NCI-H2081 (cell line): ENCODE results near the gene CORT.

Experiments used
- DNase-seq, 2 experiments: peaks; one replicate each; lab custom pipeline; 2025; lab: John Stamatoyannopoulos, UW

The CORT gene

GRCh38 chr1:10474613-10475507 lies 25.0 kb downstream of the CORT start, which contains the start of gene PEX14:
Gene PEX14 (plus strand): TSS chr1:10474950. CDS start chr1:10474967, 17 bp downstream.
- DNase-seq = peak; percentile 87 to 94

- DNase-seq = no peak
Measured at GRCh38 chr1:10475510-10475909, 25.7 kb downstream of the CORT start.

GRCh38 chr1:10479296-10479695 lies 29.5 kb downstream of the CORT start:
- no peak for DNase-seq

GRCh38 chr1:10480614-10481013 lies 30.8 kb downstream of the CORT start:
- DNase-seq = no peak

GRCh38 chr1:10484521-10484920 lies 34.7 kb downstream of the CORT start:
- no peak for DNase-seq

- peak in 1 of 2 experiments; percentile 53 for DNase-seq
Measured at GRCh38 chr1:10489291-10490055, 39.6 kb downstream of the CORT start.

GRCh38 chr1:10490286-10490970 lies 40.6 kb downstream of the CORT start:
- no peak for DNase-seq

- no peak for DNase-seq
Measured at GRCh38 chr1:10494418-10494753, 44.6 kb downstream of the CORT start.

- peak; percentile 70 to 77 for DNase-seq
Measured at GRCh38 chr1:10494754-10495474, 45.1 kb downstream of the CORT start.

- no peak for DNase-seq
Measured at GRCh38 chr1:10495475-10495817, 45.6 kb downstream of the CORT start.

GRCh38 chr1:10495952-10496351 lies 46.1 kb downstream of the CORT start:
- DNase-seq = no peak

- no peak for DNase-seq
Measured at GRCh38 chr1:10497109-10497508, 47.3 kb downstream of the CORT start.

GRCh38 chr1:10498231-10498630 lies 48.4 kb downstream of the CORT start:
- no peak for DNase-seq
